Muscle of back (tissue), 13 donors: ENCODE results near the gene INA. TPM values are rescaled to one million over a fixed set of nuclear protein-coding genes. Genes with fewer than 3 reads are reported as not detected.
"Not testable (repeated sequence)": the region's sequence is repeated elsewhere in the genome, so short reads cannot be mapped to it uniquely, and the experiment has no call there.

Experiments
- DNase-seq, 3 donors: peaks; one replicate each; pipeline versions ENCODE4 v3.0.0 to v3.0.0-alpha.2; 2013
- long read RNA-seq, 9 donors: transcript quantifications; one replicate each; lab custom pipeline, GENCODE V29; 2026
- polyA plus RNA-seq, 10 donors: library from polyadenylated mRNA; unstranded; fragments of 120-200 nt; gene quantifications; one replicate each; pipeline ENCODE4 v1.2.1, GENCODE V29; 2013; ENCODE audit not compliant: insufficient read length in 10 of 10

INA gene
- polyA plus RNA-seq = under 1 TPM; 0.08 to 0.77 (median 0.19) TPM
- long read RNA-seq, donor 1 = 0 reads
- long read RNA-seq, donor 2 = 0 reads
- long read RNA-seq, donor 3 = 0 reads
- long read RNA-seq, donor 4 = 0 reads
- long read RNA-seq, donor 5, partial matches to known transcripts = 0 of 1 reads
- long read RNA-seq, donor 5, other reads (novel, unspliced or antisense) = 0 of 1 reads
- long read RNA-seq, donor 6 = 0 reads
- long read RNA-seq, donor 7 = 0 reads
- long read RNA-seq, donor 8 = 0 reads
- long read RNA-seq, donor 9 = 0 reads

DNA sequence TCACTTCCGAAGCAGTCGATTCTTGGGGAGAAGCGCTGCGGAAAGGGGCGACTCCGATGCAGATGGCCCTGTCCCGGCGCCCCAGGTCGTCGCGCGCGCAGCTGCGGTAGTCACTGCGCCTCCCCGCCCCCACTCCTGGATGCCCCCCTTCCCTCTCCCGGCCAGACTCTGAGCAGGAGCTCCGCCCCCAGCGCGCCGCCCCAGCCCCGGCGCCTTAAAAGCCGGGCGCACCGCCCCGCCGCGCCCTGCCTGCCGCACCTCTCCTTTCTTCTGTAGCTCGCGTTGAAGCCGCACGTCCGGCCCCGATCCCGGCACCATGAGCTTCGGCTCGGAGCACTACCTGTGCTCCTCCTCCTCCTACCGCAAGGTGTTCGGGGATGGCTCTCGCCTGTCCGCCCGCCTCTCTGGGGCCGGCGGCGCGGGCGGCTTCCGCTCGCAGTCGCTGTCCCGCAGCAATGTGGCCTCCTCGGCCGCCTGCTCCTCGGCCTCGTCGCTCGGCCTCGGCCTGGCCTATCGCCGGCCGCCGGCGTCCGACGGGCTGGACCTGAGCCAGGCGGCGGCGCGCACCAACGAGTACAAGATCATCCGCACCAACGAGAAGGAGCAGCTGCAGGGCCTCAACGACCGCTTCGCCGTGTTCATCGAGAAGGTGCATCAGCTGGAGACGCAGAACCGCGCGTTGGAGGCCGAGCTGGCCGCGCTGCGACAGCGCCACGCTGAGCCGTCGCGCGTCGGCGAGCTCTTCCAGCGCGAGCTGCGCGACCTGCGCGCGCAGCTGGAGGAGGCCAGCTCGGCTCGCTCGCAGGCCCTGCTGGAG lies at the start of gene INA:
Gene INA (plus strand): TSS at position 243 of the 817 bp plus-strand sequence. CDS start 74 bp downstream, at position 317.
- peak; percentile 17 to 57 (median 34) for DNase-seq

DNA sequence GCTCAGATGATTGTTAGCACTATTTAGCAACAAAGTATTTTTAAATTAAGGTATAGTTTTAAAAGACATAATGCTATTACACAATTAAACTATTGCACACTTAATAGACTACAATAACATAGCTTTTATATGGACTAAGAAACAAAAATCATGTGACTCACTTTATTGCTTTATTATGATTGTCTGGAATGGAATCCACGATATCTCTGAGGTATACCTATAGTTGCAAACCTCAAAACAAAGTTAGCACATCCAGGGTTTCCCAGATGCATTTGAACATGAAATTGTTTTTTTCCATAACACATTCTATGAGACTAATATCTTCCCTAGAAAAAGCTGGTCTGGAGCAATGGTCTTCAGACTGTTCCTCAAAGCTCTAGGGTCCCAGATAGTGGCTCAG lies 49.5 kb upstream of the INA start:
- DNase-seq = no peak

DNA sequence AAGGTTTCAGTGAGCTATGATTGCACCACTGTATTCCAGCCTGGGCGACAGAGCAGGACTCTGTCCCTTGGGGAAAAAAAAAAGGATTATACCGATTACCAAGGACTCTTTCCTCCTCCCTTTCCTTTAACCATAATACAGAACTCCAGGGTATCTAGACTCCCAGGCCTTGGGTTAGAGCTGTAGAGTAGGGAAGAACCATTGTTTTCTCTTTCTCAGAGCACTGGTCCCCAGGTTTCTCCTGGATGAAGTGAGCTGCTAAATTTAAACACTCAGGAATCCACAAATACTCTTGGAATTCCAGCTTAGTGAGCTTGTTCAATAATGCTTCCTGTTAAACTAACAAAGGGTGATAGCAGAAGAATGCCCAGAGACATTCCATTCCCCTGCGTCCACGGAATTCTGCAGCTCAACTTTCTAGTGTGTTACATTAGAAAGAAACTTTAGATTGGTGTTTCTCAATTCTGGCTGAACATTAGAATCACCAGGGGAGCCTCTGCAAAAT lies 45.8 kb upstream of the INA start:
- peak in 2 of 3 donors; percentile 14 to 92 for DNase-seq

DNA sequence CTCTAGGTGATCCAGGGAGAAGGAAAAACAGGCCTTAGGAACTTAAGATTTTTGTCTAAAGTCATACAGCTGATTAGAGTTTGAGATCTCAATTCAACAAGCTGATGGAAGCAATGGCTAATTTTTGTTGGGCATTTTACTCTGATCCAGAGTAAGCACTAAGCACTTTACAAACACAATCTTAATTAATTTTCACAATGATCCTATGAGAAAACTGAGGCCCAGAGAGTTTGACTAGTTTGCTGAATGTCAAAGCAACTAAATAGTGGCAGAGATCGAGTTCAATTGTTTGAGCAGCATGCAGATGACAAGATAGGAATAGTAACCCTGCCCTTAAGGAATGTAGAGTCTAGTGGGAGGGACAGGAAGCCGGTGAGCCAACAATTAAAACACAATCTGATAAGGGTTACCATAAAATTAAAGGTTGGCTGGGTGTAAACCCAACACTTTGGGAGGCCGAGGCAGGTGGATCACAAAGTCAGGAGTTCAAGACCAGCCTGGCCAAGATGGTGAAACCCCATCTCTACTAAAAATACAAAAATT lies 44.7 kb upstream of the INA start:
- no peak for DNase-seq

DNA sequence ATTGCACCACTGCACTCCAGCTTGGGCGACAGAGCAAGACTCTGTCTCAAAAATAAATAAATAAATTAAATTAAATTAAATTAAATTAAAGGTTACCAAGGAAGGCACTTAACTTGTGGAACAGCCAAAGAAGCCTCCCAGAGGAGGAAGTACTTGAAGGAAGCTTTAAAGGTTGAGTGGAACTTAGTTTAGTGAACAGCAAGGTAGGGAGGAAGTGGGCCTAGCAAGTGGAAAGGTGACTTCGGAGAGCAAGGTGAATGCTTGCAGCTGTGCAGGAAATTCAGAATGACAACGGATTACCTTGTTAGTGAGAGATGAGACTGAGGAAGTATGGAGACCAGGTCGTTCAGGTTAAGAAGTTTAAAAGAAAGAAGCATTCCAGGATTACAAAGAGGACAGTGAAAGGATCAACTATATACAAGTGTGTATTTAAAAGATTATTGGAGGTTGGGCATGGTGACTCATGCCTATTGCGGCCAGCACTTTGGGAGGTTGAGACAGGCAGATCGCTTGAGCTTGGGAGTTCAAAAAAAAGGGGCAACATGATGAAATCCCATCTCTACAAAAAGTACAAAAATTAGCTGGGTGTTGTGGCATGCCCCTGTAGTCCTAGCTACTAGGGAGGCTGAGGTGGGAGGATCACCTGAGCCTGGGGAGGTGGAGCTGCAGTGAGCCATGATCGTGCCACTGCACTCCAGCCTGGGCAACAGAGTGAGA lies 44.0 kb upstream of the INA start:
- DNase-seq = no peak

DNA sequence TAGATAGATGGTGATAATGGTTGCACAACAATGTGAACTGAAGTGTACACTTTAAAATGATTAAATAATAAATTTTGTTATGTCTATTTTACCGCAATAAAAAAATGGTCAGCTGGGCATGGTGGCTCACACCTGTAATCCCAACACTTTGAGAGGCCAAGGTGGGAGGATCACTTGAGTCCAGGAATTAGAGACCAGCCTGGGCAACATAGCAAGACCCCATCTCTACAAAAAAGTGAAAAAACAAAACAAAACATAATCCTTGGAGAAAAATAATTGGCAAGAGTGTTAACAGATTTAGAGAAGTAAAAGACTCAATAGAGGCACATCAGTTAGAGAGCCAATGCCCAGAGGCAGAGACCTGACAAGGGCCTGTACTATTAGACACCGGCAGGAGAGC lies 41.2 kb upstream of the INA start:
- DNase-seq = no peak

DNA sequence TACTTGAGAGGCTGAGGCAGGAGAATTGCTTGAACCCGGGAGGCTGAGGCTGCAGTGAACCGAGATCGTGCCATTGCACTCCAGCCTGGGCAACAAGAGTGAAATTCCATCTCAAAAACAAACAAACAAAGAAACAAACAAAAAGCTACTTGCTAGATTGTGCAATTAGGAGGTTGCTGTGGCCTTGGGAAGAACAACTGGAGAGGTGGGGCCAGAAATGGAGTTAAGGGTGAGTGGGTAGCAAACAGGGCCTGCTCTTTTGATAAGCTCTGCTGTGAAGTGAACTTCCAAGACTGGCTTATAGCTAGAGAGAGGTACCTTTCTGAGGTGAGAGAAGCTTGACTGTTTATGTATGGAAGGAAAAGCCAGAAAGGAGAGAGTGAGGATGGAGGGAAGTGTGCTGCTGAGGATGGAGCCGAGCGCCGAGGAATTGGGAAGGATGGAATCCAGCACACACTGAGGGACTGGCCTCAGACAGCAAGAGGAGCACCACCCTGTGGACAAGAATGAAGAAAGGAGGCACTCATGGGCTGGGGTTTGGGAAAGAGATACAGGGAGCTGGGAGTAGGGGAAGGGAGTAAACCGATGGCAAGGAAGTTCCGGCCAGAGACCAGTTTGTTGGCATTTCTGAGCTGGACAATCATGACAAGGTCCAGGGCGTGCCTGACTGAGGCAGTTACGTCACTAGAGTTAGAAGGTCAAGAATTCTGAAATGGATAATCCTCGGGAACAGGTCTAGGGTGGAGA lies 38.3 kb upstream of the INA start:
- DNase-seq = peak in 1 of 3 donors; percentile 28

DNA sequence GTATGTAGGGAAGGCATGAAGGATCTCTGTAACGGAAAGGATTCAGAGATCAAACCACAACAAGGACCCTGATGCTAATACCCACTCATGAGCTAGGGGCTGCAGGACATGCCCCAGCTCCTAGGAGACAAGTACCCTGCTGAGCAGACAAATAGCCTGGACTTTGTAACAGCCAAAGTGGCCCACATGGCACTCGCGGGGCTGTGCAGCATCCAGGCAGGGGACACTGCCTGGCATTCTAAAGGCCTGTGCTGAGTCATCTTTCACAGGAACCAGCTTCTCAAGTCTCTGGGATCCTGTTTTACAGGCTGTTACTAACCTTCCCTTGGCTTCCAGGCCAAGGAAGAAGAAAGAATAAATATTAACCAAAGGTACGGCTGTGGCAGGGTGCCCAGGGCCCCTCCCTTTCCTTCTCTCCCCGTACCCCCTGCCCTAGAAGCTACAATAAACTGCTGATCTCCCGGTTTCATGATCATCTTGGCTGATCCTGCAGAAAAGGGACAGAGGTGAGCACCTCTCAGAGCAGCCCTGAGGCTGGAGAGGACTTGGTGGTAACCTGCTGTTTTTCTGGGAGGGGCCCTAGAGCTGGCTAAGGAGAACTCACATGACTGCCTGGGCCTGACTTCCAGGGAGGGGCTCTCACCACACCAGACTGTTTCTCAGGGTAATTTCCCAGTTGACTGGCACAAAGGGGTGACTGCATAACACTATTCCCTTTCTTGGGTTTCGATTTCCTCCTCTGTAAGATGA lies 35.5 kb upstream of the INA start:
- DNase-seq = no peak

DNA sequence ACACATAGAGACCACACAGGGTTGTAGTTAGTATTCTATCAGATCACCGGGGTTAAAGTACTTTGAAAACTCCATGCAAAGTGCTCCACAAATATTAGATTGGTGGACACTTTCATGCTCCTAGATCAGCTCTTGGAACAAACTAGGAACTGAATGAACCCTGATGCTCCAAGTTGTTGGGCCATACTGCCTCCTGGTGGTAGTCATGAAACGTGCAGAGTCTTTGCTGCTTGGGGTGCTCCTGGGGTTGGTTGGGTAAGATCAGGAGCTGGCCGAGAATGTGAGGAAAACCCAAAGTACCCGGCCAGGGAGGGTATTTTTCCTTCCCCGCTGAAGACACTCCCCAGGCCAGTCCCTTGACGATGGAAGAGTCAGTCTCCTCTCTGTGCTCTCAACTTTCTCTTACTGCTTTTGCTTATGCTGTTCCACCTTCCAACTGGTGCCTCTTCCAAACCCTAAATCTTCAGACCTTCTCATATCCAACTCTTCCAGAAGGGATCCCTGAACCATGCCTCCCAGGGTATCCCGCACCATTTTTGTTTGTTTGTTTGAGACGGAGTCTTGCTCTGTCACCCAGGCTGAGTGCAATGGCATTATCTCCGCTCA lies 32.2 kb upstream of the INA start:
- peak; percentile 71 to 81 (median 71) for DNase-seq

DNA sequence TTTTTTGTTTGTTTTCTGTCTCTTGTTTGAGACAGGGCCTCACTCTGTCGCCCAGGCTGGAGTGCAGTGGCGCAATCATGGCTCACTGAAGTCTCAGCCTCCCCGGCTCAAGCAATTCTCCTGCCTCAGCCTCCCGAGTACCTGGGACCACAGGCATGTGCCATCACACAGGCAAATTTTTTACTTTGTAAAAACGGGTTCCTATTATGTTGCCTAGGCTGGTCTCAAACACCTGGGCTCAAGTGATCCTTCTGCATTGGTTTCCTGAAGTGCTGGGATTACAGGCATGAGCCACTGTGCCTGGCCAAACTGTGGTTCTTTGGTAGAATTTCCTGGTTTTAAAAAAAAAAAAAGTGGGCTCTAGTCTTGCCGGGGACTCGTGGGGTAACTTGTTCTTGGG lies 31.4 kb upstream of the INA start, which contains the start of gene RPEL1:
Gene RPEL1 (plus strand): TSS at position 301 of the 400 bp plus-strand sequence. CDS start 110 bp downstream, outside the sequence.
- not testable (repeated sequence) for DNase-seq

DNA sequence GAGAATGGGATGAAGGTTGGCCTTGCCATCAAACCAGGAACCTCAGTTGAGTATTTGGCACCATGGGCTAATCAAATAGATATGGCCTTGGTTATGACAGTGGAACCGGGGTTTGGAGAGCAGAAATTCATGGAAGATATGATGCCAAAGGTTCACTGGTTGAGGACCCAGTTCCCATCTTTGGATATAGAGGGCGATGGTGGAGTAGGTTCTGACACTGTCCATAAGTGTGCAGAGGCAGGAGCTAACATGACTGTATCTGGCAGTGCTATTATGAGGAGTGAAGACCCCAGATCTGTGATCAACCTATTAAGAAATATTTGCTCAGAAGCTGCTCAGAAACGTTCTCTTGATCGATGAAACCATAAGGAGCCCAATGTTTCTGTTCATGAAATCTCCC lies 30.6 kb upstream of the INA start:
- no peak for DNase-seq

DNA sequence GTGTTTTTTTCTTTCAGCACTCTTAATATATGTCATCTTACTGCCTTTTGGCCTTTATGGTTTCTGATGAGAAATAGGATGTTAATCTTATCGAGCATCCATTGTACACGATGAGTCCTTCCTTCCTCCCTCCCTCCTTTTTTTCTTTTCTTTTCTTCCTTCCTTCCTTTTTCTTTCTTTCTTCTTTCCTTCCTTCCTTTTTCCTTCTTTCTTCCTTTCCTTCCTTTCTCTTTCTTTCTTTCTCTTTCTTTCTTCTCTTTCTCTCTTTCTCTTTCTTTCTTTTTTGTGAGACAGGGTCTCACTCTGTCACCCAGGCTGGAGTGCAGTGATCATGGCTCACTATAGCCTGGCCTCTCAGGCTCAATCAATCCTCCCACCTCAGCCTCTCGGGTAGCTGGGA lies 22.8 kb upstream of the INA start:
- DNase-seq = no peak

DNA sequence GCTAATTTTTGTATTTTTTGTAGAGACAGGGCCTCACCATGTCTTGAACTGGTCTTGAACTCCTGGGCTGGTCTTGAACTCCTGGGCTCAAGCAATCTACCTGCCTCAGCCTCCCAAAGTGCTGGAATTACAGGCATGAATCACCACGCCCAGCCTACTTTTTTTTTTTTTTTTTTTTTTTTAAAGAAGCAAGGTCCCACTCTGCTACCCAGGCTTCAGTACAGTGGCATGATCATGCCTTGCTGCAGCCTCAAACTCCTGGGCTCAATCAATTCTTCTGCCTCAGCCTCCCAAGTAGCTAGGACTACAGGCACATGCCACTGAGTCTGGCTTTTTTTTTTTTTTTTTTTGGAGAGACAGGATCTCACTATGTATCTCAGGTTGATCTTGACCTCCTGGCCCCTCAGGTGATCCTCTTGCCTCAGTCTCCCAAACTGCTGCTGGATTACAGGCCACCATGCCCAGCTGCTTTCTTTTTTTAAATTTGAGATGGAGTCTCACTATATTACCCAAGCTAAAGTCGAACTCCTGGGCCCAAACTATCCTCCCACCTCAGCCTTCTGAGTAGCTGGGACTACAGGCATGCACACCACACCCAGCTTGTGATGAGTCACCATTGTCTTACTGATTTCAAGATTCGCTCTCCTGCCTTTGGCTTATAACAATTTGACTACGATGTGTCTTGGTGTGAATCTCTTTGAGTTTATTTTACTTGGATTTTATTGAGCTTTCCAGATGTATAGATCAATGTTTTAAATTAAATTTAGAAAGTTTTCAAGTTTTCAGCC lies 22.2 kb upstream of the INA start:
- no peak for DNase-seq

DNA sequence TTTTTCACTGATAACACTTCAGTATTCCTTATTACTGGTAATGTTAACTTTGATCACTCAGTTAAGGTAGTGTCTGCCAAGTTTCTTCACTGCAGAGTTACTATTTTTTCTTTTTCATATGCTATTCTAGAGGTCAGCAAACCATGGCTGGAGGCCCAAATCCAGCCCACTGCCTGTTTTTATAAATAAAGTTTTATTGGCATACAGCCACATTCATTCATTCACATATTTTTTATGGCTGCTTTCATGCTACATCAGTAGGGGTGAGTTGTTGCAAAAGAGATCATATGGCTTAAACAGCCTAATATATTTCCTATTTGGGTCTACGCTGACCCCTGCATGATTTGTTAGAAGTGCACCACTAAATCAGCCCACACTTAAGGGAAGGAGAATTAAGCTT lies 20.3 kb upstream of the INA start:
- DNase-seq = no peak

DNA sequence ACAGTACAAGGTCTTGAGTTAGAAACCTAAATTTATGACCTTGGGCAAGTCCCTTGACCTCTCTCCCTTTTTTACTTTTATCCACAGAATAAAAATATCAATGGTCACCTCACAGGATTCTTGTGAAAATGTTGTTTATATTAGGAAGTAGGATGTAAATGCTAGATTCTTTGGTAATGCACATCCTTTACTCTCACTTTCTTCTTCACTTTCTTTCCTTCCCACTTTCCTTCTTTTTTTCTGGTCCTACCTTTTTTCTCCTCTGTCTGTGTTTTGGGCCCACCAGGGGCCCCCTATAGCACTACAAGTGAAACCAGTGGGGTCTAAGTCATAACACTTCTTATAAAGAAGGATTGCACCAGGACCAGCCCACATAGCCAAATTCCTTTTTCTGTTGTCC lies 19.1 kb upstream of the INA start:
- DNase-seq = no peak

DNA sequence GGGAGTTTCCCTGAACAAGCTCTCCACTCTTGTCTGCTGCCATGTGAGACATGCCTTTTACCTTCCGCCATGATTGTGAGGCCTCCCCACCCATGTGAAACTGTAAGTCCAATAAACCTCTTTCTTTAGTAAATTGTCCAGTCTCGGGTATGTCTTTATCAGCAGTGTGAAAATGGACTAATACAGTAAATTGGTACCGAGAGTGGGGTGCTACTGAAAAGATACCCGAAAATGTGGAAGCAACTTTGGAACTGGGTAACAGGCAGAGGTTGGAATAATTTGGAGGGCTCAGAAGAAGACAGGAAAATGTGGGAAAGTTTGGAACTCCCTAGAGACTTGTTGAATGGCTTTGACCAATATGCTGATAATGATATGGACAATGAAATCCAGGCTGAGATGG lies 18.0 kb upstream of the INA start:
- not testable (repeated sequence) for DNase-seq

DNA sequence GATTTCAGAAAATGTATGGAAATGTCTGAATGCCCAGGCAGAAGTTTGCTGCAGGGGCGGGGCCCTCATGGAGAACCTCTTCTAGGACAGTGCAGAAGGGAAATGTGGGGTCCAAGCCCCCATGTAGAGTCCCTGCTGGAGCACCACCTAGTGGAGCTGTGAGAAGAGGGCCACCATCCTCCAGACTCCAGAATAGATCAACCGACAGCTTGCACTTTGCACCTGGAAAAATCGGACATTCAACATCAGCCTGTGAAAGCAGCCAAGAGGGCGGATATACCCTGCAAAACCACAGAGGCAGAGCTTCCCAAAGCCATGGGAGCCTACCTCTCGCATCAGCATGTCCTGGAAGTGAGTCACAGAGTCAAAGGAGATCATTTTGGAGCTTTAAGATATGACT lies 16.9 kb upstream of the INA start:
- no peak for DNase-seq

DNA sequence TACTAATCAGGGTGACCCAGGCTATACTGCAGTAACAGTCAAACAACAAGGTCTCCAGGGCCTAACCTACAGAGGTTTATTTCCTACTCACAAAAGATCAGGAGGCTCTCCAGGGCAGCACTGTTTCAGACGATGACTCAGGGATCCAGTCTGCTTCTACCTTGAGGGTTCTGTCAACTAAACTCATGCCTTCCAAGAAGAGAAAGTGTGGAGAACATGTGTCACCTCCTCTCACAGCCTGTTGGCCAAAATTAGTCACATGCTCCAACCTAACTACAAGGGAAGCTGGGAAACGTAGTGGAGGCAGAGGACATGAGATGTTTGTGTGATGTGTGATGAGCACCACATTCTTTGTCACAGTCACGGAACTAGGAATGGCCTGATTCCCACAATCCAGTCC lies 14.7 kb upstream of the INA start:
- no peak for DNase-seq

DNA sequence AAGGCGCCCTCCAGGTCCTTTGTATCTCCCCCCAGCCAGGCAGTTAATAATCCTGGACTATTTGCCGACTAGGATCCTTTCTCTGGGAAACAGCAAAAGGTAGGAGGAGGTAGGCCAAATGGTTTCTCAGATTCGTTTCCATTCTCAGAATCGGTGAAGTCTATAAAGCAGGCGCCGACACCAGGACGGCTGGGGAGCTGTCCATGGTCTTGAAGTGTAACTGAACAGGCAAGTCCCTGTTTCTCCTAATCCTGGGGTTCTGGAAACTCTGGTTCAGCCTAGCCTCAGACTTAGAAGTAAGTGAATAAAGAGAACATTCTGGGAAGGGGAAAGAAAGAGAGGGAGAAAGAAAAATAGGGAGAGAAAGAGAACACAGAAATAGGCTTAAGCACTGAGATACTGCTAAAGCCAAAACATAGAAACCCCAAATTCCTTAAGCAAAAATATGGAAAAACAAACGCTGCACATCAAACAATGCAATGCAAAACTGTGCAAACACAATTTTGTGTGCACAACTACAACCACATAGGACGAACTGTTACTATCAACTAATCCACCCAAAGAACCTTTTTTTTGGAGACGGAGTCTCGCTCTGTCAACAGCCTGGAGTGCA lies 11.1 kb upstream of the INA start:
- peak; percentile 57 to 85 (median 83) for DNase-seq
